HG02623 (cell line): ENCODE results near the gene SLC15A5.

ENCODE experiments used
- ATAC-seq: cut with Tn5 transposase; IDR thresholded peaks from one replicate; pipeline ENCODE4 v1.9.1; 2021; ENCODE audit warnings: moderate library complexity; ENCODE audit not compliant: unreplicated experiment

The SLC15A5 gene

GRCh38 chr12:16266085-16266484, 11.4 kb downstream of the SLC15A5 start:
- ATAC-seq = no peak

- no peak for ATAC-seq
Measured at GRCh38 chr12:16261944-16262475, 15.5 kb downstream of the SLC15A5 start.

- no peak for ATAC-seq
Measured at GRCh38 chr12:16260206-16260605, 17.3 kb downstream of the SLC15A5 start.

GRCh38 chr12:16258963-16259362, 18.5 kb downstream of the SLC15A5 start:
- no peak for ATAC-seq

- ATAC-seq = no peak
Measured at GRCh38 chr12:16246264-16246663, 31.2 kb downstream of the SLC15A5 start.

- no peak for ATAC-seq
Measured at GRCh38 chr12:16245209-16245608, 32.3 kb downstream of the SLC15A5 start.

- ATAC-seq = no peak
Measured at GRCh38 chr12:16243487-16244412, 33.7 kb downstream of the SLC15A5 start.

- no peak for ATAC-seq
Measured at GRCh38 chr12:16241346-16241745, 36.1 kb downstream of the SLC15A5 start.

- ATAC-seq = no peak
Measured at GRCh38 chr12:16238661-16239060, 38.8 kb downstream of the SLC15A5 start.

GRCh38 chr12:16229676-16230075, 47.8 kb downstream of the SLC15A5 start:
- no peak for ATAC-seq

- ATAC-seq = no peak
Measured at GRCh38 chr12:16228067-16228466, 49.4 kb downstream of the SLC15A5 start.

GRCh38 chr12:16225692-16226091, 51.8 kb downstream of the SLC15A5 start:
- no peak for ATAC-seq

- no peak for ATAC-seq
Measured at GRCh38 chr12:16224196-16224595, 53.3 kb downstream of the SLC15A5 start.

GRCh38 chr12:16221776-16222175, 55.7 kb downstream of the SLC15A5 start:
- no peak for ATAC-seq

GRCh38 chr12:16220120-16220519, 57.4 kb downstream of the SLC15A5 start:
- no peak for ATAC-seq

- no peak for ATAC-seq
Measured at GRCh38 chr12:16218934-16219751, 58.3 kb downstream of the SLC15A5 start.

- ATAC-seq = no peak
Measured at GRCh38 chr12:16218234-16218633, 59.3 kb downstream of the SLC15A5 start.

GRCh38 chr12:16211731-16212130, 65.8 kb downstream of the SLC15A5 start:
- ATAC-seq = no peak

GRCh38 chr12:16198884-16199283, 78.6 kb downstream of the SLC15A5 start:
- ATAC-seq = peak; percentile 98

GRCh38 chr12:16197600-16197999, 79.9 kb downstream of the SLC15A5 start:
- ATAC-seq = no peak

- no peak for ATAC-seq
Measured at GRCh38 chr12:16189849-16190248, 87.6 kb downstream of the SLC15A5 start.

GRCh38 chr12:16187660-16188059, 89.8 kb downstream of the SLC15A5 start:
- ATAC-seq = no peak
